T-helper 9 cell (primary cell): Measurements from ENCODE around the gene CFAP100.

Experiments used
- DNase-seq: peaks from one replicate; pipeline ENCODE4 v3.0.0-alpha.2; 2020

CFAP100 gene

GRCh38 chr3:126424039-126424717 lies 29.5 kb downstream of the CFAP100 start:
- DNase-seq = no peak

- DNase-seq = no peak
Measured at GRCh38 chr3:126424751-126425150, 30.0 kb downstream of the CFAP100 start.

- no peak for DNase-seq
Measured at GRCh38 chr3:126431103-126431534, 36.4 kb downstream of the CFAP100 start.

- DNase-seq = no peak
Measured at GRCh38 chr3:126432361-126433104, 37.8 kb downstream of the CFAP100 start.

GRCh38 chr3:126433105-126433430 lies 38.4 kb downstream of the CFAP100 start:
- no peak for DNase-seq

GRCh38 chr3:126433496-126434263 lies 39.0 kb downstream of the CFAP100 start:
- DNase-seq = no peak

- no peak for DNase-seq
Measured at GRCh38 chr3:126434264-126434590, 39.5 kb downstream of the CFAP100 start.

- no peak for DNase-seq
Measured at GRCh38 chr3:126434931-126435411, 40.3 kb downstream of the CFAP100 start.

GRCh38 chr3:126435456-126436315 lies 41.0 kb downstream of the CFAP100 start:
- DNase-seq = no peak

- DNase-seq = no peak
Measured at GRCh38 chr3:126436826-126437717, 42.4 kb downstream of the CFAP100 start.

GRCh38 chr3:126438186-126438585 lies 43.5 kb downstream of the CFAP100 start:
- no peak for DNase-seq

GRCh38 chr3:126438746-126439145 lies 44.0 kb downstream of the CFAP100 start:
- DNase-seq = no peak

- DNase-seq = no peak
Measured at GRCh38 chr3:126439346-126439967, 44.7 kb downstream of the CFAP100 start.

GRCh38 chr3:126439968-126440708 lies 45.4 kb downstream of the CFAP100 start:
- DNase-seq = no peak

GRCh38 chr3:126440709-126440995 lies 45.9 kb downstream of the CFAP100 start:
- no peak for DNase-seq

GRCh38 chr3:126441256-126441880 lies 46.7 kb downstream of the CFAP100 start:
- no peak for DNase-seq

GRCh38 chr3:126442094-126442855 lies 47.6 kb downstream of the CFAP100 start:
- DNase-seq = no peak

GRCh38 chr3:126442856-126443242 lies 48.1 kb downstream of the CFAP100 start:
- no peak for DNase-seq

GRCh38 chr3:126445506-126445905 lies 50.8 kb downstream of the CFAP100 start:
- DNase-seq = no peak
